ENCODE results near the gene CCSER1. TPM values are rescaled to one million over a fixed set of nuclear protein-coding genes. Genes with fewer than 3 reads are reported as not detected.

Gene CCSER1
- polyA plus RNA-seq (2012; ENCODE audit: insufficient read depth, insufficient read length, low read depth): 0.71 TPM

GRCh38 chr4:90127223-90127705 lies at the start of gene CCSER1:
CCSER1 (plus strand) TSS chr4:90127394.
- DNase-seq: peak; percentile 81
- H3K27me3 ChIP-seq: no peaks in the 10 kb centered on the region
- H3K4me3 ChIP-seq (ENCODE audit: low read depth, low read length): peak within 1 kb of the TSS; percentile 87
- H3K36me3 ChIP-seq: no peaks in the 10 kb centered on the region
- no peak; the same call in 1 of the 2 replicates for TF ChIP-seq CTCF (IDR thresholded peaks at IDR 0.05; ENCODE audit: low read depth, low read length)
- H3K4me1 ChIP-seq: peaks cover 3% of the 10 kb centered on the region; the same call in 1 of the 2 replicates
- H3K9me3 ChIP-seq: no peaks in the 10 kb centered on the region

- DNase-seq: no peak
- no peak for TF ChIP-seq CTCF (IDR thresholded peaks at IDR 0.05; ENCODE audit: low read depth, low read length)
- Histone ChIP-seq H3K4me1 (peaks cover 29% of the 10 kb centered on the region), H3K36me3 (no peaks in the 10 kb centered on the region), H3K27me3 (no peaks in the 10 kb centered on the region), H3K4me3 (ENCODE audit: low read depth, low read length) (no peak overlapping the region), H3K9me3 (no peaks in the 10 kb centered on the region)
These were observed 48.8 kb upstream of the CCSER1 start for GRCh38 chr4:90078440-90078839.

GRCh38 chr4:90080116-90080515 lies 47.1 kb upstream of the CCSER1 start:
- Histone ChIP-seq H3K4me3 (ENCODE audit: low read depth, low read length) (no peak overlapping the region), H3K36me3 (no peaks in the 10 kb centered on the region), H3K9me3 (no peaks in the 10 kb centered on the region), H3K27me3 (no peaks in the 10 kb centered on the region), H3K4me1 (peaks cover 29% of the 10 kb centered on the region)
- DNase-seq: no peak
- TF ChIP-seq CTCF (IDR thresholded peaks at IDR 0.05; ENCODE audit: low read depth, low read length): no peak

- Histone ChIP-seq H3K9me3 (no peaks in the 10 kb centered on the region), H3K27me3 (no peaks in the 10 kb centered on the region), H3K4me1 (peaks cover 29% of the 10 kb centered on the region), H3K36me3 (no peaks in the 10 kb centered on the region), H3K4me3 (ENCODE audit: low read depth, low read length) (no peak overlapping the region)
- no peak for TF ChIP-seq CTCF (IDR thresholded peaks at IDR 0.05; ENCODE audit: low read depth, low read length)
- no peak for DNase-seq
These were observed 45.6 kb upstream of the CCSER1 start for GRCh38 chr4:90081432-90082144.

- Histone ChIP-seq H3K27me3 (no peaks in the 10 kb centered on the region), H3K9me3 (no peaks in the 10 kb centered on the region), H3K4me1 (peaks cover 29% of the 10 kb centered on the region), H3K36me3 (no peaks in the 10 kb centered on the region), H3K4me3 (ENCODE audit: low read depth, low read length) (no peak overlapping the region)
- DNase-seq: no peak
- TF ChIP-seq CTCF (IDR thresholded peaks at IDR 0.05; ENCODE audit: low read depth, low read length): no peak
These were observed 44.7 kb upstream of the CCSER1 start for GRCh38 chr4:90082449-90082848.

GRCh38 chr4:90084277-90084966 lies 42.8 kb upstream of the CCSER1 start:
- no peak for TF ChIP-seq CTCF (IDR thresholded peaks at IDR 0.05; ENCODE audit: low read depth, low read length)
- no peak for DNase-seq
- Histone ChIP-seq H3K9me3 (no peaks in the 10 kb centered on the region), H3K4me1 (peaks cover 14% of the 10 kb centered on the region), H3K27me3 (no peaks in the 10 kb centered on the region), H3K4me3 (ENCODE audit: low read depth, low read length) (no peak overlapping the region), H3K36me3 (no peaks in the 10 kb centered on the region)

All from BE2C (cell line).